ENCODE measurements around the gene KIF21B.
A peak's percentile ranks its signal among the peaks of the same experiment; 100 is the strongest.

The KIF21B gene

GRCh38 chr1:200992382-200993048 lies 31.0 kb downstream of the KIF21B start:
- no peak for DNase-seq

DNA sequence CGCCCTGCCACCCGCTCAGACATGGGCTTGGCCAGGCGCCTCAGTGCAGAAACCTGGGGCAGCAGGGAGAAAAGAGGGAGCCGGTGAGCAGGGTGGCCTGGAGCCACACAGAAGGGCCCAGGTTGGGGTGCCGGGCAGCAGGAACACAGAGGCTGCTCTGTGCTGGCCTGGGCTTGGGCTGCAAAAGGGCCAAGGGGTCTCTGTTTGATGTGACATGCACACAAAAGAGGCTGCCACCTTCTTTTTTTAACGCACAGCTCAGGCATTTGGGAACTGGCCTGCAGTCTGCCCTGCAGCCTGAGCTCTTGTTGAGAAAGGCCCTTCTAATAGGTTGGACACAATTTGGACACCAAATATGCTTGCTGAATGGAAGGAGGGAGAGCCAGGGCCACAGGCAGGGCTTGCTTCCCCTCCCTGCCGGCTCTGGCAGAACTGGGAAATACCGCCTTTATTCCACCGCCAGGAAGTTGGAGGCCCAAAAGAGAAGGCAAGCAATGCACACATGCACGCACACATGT lies 32.4 kb downstream of the KIF21B start:
- no peak for DNase-seq

DNA sequence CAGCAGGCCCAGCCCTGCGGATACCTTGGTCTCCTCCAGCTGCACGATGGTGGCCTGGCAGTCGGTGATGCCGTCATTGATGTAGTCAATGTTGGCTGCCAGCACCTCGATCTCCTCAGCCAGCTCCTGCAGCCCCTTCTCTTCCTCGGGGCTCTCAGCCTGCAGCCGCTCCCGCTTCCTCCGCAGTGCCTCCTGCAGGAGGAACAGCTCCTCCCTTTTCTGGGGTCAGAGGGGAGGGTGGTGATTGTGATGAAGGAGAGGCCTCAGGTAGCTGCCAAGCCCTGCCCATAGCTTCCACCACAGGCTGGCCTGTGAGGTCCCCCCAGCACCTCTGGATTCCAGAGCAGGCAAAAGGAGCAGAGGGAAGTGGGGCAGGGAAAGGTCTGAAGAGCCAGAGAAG lies 33.4 kb downstream of the KIF21B start:
- no peak for DNase-seq

- DNase-seq: no peak
Measured at GRCh38 chr1:200989337-200989736, 34.2 kb downstream of the KIF21B start.

- no peak for DNase-seq
Measured at GRCh38 chr1:200988693-200989092, 34.8 kb downstream of the KIF21B start.

GRCh38 chr1:200985481-200985880 lies 38.0 kb downstream of the KIF21B start:
- no peak for DNase-seq

DNA sequence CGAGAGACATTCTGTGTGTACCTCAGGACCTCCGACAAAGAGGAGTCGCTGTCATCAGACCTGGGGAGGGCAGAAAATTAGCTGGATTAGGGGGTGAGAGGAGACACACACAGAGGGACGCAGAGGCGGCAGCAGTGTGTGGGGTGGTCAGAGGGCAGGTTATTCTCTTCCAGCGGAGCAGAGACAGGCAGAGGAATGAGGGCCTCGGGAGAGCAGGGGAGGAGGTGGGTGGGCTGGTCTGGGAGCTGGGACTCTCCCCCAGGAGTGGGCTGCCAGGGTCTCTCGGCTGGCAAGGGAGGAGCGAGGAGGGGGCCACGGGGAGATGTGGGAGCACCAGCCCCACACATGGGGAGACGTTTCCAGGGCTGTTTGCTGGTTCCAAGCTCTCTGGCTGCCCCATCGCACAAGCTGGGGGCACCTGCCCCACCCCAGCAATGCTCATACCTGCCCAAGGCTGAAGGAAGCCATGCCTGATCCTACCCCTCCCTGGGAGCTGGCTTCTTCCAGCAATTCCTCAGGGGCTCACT lies 40.4 kb downstream of the KIF21B start:
- no peak for DNase-seq

- DNase-seq: peak; percentile 76
Measured at GRCh38 chr1:200982071-200982945, 41.2 kb downstream of the KIF21B start.

- no peak for DNase-seq
Measured at GRCh38 chr1:200981278-200981677, 42.2 kb downstream of the KIF21B start.

- no peak for DNase-seq
Measured at GRCh38 chr1:200980873-200981272, 42.6 kb downstream of the KIF21B start.

DNA sequence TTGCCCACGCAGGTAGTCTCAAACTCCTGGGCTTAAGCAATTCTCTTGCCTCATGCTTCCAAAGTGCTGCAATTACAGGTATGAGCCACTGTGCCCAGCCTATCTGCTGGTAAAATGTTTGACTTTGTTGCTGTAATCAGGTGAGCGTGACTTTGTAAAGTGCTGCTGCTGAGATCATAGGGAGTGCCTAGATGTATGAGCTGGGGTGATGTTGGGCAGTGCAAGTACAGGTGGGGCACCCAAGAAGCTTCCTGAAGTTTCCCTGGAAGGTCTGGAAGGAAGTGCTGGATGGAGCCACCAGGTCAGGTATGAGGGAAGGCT lies 43.1 kb downstream of the KIF21B start:
- DNase-seq: no peak

GRCh38 chr1:200979574-200980451 lies 43.7 kb downstream of the KIF21B start:
- peak; percentile 4 for DNase-seq

GRCh38 chr1:200977071-200977754 lies 46.3 kb downstream of the KIF21B start:
- DNase-seq: no peak

GRCh38 chr1:200976634-200977033 lies 46.9 kb downstream of the KIF21B start:
- DNase-seq: no peak

DNA sequence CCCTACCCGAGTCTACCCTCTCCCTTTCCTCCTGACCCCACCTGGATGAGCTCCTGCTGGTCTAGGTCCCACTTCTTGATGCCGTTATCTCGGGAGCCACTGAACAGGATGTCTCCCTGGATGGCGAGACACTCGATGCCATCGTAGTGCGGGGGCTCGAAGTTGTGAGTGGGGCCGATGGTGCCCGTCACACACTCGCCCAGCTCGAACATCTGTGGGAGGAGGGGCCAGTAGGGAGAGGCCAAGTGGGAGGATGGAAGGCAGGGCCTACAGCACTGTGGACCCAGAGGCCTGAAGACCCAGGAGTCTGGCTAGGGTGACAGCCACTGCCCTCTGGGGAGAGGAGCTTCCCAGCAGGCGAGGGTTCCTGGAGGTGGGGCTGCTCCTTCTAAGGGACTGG lies 48.1 kb downstream of the KIF21B start:
- DNase-seq: no peak

DNA sequence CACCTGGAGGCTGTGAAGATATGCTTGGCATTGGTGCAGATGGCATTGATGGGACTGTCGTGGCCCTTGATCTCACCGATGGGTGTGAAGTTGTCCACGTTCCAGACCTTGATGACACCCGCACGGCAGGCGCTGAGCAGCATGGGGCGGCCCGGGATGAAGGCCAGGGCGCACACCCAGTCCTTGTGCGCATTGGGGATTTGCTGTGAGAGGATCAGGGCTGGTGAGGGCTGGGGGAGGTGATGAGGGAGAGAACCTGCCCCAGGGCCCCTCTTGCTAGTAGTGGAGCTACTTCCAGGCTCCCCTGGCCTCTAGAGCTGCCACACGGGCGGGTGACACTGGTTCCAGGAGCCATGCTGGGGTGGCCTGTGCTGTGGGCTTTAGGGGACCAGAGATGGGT lies 48.8 kb downstream of the KIF21B start:
- no peak for DNase-seq

GRCh38 chr1:200973937-200974657 lies 49.4 kb downstream of the KIF21B start:
- DNase-seq: no peak

GRCh38 chr1:200972985-200973742 lies 50.4 kb downstream of the KIF21B start:
- DNase-seq: no peak

DNA sequence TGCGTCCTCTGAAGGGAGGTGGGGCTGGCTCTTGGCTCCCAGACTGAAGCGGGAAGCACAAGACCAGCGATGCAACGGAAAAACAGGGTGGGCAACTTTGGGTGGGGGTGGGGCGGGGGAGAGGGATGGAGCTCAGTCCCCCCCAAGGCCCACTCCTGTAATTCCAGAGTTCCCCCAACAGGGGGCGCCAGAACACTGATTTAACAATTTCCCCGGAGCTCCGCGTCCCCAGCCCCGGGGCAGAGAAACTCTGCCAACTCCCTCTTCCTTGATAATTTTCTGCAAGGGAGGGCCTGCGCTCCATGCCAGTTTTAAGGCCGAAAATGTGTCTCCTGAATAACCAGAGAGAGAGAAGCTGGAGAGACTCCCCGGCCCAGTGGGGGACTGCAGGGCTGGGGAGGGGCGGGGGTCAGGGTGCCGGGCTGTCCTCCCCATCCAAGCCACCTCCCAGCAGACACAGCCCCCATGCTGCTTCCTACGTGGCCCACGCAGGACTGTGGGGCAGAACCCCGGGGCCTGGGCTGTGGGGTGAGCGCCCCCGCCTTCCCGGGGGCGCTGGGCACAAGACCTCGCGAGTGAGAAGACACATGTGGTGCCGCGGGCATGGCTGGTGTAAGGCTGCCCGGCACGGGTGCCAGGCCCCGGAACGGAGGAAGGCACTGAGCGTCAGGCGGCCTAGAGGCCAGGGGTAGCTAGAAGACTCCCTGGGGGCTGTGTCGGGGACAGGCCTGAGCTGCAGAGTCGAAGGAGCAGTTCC lies 51.4 kb downstream of the KIF21B start:
- DNase-seq: peak; percentile 57

DNA sequence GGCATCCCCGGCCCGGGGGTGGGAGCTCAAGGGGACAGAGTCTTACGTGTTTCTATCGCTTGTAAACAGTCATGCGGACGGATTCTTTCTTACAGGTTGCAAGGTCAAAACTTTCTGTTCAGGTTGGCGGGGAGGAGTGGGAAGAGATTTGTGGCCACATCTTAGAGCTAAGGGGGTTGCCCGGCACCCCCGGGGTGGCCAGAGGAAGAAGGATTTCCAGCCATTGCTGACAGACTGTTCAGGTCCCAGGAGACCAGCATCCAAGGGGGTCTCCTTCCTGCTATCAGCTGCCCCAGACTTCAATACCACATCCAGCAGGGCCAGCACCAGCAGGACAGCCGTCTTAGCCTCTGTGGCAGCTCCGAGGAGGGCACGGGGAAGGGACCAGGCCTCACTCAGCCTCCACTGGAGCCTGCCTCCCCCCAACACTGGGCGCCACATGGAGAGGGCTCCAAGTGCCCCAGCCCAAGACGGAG lies 52.0 kb downstream of the KIF21B start:
- no peak for DNase-seq

All from fibroblast of skin of abdomen (primary cell).